HL-60/S4 treated with retinoic acid at 250 ng/mL for 4 days and 3 days (cell line): ENCODE results near the gene MAMLD1.

Experiments
- in situ Hi-C: fragments of 300-500 bp; cut with MboI; formaldehyde crosslinking; loops from 2 replicates; pipeline ENCODE4 v1.7.0; 2022; ENCODE audit warnings: low sequenced_read_pairs

Gene MAMLD1

DNA sequence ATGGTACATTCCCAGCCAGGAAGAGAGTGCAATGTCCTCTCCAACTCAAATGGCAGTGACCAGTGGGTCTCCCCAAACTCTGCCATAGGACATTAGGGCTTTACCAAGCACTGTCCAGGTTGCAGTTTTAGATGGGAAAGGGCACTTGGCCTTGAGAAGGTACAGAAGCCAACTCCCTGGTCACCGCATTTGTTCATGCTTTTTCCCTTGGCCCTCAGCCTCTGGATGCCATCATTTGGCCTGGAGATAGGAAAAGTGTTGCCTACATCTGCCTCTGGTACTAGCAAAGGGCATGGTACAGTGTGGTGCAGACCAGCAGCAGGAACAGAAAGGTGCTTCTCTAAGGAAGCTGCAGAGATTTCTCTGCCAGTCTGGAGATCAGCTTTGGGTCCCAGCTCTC, 93.8 kb downstream of the MAMLD1 start:
- in situ Hi-C loops, result no loop called here

DNA sequence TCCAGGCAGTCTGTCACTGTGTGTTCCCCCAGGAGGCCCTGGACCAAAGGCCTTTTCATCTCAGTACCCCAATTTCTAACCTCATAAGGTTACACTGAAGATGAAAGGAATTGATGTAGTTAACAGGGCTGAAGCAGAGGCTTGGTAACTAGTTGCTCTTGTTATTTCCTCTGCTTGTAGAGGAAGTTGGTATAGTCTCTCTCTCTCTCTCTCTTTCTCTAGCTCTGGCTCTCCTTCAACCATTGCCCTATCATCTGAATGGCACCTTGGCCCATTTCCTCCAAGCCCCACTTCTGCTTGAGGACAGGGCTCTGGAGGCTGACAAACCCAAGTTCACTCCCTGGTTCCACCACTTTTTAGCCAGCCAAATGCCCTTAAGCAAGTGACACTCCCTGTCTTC, 96.1 kb downstream of the MAMLD1 start:
- in situ Hi-C loops, result no loop called here

DNA sequence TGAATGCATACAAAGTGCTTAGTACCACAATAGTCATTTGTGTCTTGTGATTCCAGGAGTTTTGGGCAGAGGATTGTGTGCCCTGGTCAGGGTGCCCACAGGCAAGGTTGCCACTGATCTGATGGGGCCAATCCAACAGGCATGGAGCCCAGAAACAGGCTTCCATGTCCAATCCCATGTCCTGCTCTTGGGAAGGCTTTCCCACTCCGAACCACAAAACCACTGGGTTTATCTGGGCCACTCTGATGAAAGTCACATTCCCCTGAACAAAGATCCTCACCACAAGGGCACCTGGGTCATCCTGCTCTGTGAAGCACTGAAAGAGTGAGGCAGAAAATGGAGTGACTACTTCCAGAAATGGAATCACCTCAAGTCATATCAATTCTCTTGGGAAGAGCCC, 96.9 kb downstream of the MAMLD1 start:
- in situ Hi-C loops, result no loop called here

DNA sequence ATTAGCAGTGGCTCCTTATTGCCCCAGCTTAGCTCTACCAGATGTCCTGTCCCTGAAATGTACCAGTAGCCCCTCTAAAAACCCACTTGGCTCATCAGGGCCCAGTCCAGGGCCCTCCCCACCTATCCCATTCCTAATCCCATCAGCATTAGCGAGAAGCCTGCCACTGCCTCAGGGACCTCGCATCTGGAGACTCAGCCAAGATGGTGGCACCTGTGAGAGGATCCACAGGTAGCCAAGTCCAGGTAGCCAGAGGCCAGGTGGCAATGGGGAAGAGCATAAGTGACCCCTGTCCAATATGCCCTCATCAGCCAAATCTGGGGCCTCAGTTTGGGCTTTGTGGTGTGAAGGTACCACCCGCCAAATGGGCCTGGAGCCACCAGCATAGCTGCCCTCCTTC, 97.7 kb downstream of the MAMLD1 start:
- in situ Hi-C loops, result no loop called here

DNA sequence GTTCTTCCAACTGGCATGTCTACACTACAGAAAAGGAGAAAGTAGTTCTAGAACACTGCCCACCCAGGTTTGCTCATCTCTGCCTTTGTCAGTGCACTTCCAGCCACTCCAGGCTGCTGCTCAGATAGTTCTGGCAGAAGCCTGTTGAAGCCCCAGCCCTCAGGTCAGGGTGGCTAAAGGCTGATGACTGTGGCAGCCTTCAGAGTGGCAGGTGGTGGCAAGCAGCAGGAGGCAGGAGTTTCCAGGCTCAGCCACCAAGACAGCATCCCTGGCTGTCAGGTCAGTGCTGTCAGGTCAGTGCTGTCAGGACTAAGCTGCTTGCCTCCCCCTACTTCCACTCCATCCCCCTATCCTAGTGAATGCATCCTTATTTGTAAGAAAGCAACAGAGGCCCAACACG, 100.4 kb downstream of the MAMLD1 start:
- in situ Hi-C loops, result no loop called here

DNA sequence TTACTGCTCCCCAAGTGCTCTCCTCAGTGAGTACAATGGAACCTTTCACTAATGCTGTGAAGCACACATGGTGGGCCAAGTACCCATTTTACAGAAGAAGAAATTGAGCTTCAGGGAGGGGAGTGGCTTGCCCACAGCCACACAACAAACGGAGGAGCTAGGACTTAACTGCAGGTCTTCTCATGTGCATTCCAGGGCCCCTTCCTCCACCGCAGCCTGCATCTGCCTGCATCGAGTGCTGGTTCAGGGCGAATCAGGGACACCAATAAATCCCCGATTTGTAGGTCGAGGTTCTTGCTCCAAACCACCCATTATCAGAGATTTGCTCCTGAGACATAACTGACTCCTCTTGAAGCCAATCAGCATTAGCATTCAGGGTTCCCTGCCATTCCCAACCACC, 100.9 kb downstream of the MAMLD1 start:
- in situ Hi-C loops, result no loop called here

DNA sequence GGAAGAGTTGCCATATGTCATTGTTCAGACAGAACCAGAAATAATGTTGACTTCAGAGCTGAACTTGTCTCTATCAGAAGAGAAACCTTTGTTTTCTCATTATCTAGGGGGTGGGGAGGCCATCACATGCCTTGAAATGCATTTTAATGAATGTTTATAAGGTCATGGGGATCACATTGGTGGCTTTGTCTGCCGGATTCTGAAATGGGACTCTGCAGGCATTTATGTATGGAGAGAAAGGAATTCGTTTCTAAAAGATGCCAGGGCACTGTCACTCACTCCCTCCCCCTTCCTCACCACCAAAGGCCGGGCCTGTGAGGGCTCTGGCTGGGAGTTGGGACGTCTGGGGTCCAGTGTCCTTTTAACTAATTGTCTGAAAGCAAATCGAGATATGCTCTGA, 102.2 kb downstream of the MAMLD1 start:
- in situ Hi-C loops, result no loop called here

DNA sequence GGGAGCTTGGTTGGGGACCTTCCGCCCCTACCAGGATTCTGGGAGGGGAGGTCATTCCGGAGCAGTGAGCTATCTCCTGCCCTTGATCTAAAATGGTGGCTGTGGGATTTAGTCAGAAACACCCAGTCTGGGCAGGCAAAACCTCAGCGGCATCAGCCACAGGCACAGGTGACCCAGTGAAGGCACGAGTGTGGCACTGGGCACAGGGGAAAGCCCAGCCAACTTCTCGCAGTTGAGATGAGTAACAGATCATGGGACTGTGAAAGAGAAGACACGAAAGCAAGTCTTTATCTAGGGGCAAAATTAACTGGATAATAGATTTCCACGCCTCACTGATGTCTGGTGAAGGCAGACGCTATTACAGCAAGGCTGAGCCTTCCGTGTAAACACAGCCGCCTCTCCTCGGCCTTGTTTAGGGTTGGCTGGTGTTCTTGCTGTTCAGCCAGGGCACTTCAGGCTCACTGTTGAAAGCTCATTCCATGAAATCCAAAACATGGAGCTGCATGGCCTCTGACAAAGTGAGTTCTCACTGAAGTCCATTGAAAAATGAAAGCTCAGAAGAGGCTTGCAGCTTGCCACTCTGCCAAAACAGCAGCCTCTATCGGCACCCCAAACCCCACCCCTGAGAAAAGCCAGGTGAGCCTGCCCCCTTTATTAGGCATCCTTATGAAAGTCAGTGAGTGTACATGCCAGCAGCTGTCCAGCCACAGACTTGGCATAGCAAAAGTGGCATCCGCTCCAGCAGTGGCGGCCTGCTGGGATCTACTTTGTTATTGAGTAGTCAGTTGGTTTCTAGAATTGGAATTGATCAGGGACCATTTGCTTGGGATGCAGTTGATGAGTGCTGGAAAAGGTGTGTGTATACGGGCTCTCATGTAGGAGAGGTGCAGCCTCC, 103.0 kb downstream of the MAMLD1 start:
- in situ Hi-C loops, result no loop called here

DNA sequence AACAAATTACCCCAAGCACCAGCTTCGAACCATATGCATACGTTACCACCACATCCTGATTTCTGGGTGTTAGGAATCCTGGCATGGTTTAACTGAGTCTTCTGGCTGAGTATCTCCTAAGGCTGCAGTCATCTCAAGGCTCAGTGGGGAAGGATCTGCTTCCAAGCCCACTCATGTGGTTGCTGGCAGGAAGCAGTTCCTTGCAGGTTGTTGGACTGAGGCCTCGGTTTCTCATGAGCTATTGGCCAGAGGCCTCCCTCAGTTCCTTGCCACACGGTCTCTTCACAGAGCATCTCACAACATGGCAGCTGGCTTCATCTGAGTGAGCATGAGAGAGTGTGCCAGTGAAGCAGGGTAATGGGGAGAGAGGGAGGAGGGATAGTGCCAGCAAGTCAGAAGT, 109.2 kb downstream of the MAMLD1 start:
- in situ Hi-C loops, result no loop called here

DNA sequence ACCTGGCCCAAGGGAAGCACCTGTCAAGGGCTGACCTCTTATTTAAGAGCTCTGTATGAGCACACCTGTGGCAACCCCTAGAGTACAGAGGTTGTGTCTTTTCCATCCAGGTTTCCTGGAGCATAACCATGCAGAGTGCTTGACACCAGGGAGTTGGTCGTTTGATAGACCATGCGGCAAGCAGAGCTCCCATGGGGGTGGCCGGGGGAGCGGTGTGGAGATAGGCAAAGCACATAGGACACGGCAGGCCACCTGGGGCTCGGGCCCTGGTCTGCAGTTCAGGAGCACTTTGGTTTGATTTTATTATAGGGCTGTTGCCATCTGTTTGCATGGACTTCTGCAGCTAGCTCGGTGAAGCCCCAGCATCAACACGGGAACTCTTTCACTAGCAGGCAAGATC, 110.3 kb downstream of the MAMLD1 start:
- in situ Hi-C loops, result no loop called here

DNA sequence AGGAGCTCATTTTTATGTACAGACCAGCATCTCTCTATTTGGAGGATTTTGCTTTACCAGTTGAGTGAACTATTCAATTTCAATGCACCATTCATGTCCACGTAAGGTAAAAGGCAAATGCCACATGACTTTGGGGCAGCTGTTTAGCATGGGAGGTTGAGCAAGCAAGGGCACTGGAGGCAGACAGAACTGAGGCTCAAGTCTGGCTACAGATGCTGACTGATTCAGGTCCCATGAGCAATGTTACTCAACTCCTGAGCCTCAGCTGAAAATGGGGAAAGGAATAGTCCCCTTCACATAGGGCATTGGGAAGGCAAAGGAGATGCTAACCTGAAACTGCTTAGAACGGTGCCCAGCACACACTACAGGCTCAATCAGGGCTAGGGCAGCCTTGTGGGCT, 112.3 kb downstream of the MAMLD1 start:
- in situ Hi-C loops, result no loop called here

DNA sequence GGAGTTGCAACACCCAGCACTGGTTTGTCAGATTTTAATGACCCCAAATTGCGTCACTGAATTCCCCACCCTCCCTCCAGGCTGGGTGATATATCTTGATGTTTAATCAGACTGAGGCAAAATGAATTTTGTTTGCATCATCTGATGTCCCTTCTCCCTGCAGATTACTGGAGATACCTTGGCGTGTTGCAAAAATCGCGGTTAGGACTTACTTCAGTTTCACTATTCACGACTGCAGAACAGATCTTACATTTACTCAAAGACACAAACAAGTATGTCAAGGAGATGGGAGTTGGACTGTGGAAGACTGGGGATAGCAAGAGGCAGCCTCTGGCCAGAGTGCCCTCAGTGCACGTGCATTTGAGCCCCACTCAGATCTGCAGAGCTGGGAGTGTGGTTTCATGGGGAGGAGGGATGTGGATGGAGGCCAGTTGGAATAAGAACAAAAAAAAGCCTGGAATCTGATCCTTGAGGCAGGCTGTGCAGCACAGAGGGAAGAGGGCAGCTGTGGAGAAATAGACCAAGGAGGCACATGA, 113.1 kb downstream of the MAMLD1 start:
- in situ Hi-C loops, result no loop called here

DNA sequence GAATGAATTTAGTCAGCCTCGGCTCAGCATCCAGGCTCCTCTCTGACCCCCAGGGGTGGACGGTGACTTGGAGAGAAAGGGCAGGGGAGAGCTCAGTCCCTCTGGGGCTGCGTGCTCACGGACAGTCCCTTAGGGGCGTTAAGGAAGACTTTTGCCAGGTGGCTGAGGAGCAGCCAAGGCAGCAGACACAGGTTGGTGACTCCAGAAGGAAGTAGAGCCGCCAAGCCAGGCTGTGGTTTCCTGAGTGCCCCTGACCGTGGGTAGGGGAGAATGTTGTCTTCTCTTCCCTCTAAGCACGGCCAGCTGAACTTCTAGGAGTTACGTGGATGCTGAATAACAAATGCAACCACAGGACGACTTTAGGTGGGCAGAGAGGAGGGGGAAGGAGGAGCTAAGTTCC, 114.3 kb downstream of the MAMLD1 start:
- in situ Hi-C loops, result no loop called here

DNA sequence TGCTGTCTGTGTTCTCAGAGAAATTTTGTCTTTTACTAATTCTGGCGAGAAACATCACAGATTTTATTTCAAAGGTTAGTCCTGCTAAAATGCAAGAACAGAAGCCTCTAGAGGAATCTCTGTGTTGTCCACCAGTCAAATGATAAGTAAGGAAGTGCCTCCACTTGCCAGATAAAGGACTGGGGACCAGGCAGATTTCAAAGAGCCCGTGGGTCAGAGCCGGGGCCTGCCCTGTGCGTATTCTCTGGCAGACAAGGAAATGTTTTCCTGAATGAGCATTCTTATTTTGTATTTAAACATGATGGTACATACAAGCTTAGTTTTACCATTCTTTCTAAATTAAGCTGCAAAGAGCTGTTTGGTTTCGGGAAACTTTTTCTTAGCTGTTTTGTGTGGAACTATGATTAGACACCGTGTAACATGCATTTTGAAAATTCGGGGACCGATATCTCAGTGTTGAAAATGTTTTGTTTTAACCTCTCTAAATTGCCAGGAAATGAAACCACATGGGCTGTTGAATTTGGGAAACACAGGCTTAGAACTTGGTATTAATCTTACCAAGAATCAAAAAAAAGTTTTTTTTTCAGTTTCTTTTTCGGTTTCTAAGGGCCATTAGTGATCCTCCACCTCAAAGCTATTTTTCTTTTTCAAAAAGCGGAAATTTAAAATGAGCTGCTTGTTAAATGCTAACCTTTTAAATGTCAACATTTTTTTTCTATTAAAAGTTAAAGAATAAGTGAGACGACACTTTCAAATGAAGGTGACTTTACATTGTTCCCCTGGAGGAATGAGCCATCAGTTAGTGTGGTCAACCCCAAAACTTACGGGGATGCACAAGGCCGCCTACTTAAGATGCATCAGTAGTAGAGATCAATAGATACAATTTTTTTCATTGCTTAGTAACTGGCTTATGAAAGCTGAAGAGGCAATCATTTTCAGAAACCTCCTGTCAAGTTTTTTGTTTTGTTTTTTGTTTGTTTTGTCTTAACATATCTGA, 115.7 kb downstream of the MAMLD1 start:
- in situ Hi-C loops, result no loop called here

DNA sequence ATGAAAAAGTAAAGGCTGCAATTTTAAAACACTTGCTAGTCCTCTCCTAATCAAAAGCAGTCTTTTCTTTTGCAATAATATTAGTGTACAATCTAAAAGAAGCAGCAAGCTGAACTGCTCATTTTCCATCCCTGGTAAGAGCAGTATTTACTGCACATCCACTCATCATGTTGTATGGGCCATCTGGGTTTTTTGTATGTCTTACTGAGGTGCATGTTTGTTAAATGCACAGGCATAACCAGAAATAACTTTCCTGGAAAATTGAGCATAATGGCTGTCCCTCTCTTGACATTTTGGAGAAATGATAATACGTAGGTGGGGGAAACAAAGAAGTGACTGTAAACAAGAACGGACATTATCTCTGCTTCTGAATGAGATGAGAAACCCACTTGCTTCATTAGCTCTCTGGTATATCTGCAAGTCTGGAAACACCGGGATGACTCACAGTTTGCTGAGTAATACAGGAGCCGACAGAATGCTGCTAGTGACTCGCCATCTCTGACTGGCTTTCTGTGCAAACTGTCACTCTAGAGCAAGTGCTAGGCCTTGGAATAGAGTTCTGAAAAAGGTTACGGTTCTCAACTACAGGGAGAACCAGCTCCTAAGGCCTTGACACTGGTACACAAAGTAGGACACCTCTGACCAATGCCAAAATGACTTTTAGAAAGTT, 119.6 kb downstream of the MAMLD1 start:
- in situ Hi-C loops, result no loop called here

DNA sequence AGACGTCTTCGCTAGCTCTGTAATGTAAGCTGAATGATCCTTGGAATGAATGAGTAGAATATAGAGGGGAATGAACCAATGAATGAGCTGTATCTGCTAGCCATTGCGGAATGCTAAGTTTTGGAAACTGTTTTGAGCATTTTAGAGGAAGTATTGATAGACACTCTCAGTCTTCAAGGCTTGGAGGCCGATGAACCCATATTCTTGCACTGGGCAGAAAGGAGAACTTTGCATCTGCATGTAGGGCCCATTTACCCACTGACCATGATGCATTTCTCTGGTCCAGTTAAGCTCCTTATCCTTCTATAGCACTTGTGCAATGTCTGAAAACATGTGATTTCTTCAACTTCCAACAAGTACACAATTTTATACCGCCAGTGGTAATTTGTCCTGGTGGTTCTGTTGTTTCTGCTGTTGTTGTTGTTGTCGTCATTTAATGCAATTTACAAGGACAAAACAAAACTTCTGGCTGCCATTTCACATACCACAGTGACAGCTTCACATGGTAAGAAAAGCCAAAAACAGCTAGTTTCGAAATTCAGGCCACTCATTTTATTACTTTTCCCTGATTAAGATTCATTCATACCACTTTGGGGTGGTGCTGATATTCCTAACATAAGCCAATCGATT, 120.4 kb downstream of the MAMLD1 start:
- in situ Hi-C loops, result no loop called here

DNA sequence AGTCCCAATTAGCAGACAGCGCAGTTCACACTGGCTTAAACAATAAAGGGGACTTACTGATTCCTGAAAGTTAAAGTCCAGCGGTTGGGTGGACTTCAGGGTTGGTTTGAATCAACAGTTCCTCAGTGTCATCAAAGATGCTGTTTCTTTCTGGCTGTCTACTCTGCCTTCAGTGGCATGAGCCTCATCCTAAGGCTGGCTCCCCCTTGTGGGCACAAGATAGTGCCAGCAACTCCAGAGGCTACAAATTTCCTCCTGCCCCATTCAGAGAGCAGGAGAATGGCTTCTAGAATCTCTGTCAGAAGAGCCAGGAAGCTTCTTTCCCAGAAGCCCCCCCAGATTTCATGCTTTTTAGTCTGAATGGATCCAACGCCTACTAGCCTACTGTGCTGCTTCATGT, 122.9 kb downstream of the MAMLD1 start:
- in situ Hi-C loops, result no loop called here

DNA sequence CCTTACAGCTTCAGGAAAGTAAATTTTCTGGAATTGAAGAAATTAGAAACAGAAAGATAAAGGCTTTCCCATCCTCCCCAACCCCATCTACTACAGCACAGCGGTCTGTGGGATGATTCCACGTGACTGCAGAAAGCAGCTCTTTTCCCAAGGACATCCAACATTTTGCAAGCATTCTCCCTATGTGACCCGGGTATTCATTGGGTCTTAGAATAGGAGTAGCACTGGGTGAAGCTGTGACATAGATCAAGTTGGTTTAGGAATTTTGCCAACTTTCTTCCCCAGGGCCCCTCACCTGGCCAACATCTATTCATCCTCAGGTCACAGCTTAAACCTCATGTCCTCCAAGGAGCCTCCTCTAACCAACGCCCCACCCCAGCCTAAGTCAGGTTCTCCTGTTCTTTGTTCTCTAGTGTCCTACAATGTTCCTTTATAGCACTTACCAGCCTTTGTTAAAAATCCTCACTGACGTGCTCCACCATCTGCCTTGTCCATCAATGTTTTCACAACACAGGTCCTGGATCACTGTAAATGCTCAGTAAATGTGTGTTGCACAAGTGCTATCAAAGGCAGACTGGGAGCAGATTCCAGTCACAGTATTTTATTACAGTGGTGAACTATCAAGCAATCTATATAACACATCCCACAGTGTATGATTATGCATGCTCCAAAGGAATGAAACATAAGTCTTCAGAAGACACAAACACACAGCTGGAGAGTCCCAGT, 124.4 kb downstream of the MAMLD1 start:
- in situ Hi-C loops, result no loop called here

DNA sequence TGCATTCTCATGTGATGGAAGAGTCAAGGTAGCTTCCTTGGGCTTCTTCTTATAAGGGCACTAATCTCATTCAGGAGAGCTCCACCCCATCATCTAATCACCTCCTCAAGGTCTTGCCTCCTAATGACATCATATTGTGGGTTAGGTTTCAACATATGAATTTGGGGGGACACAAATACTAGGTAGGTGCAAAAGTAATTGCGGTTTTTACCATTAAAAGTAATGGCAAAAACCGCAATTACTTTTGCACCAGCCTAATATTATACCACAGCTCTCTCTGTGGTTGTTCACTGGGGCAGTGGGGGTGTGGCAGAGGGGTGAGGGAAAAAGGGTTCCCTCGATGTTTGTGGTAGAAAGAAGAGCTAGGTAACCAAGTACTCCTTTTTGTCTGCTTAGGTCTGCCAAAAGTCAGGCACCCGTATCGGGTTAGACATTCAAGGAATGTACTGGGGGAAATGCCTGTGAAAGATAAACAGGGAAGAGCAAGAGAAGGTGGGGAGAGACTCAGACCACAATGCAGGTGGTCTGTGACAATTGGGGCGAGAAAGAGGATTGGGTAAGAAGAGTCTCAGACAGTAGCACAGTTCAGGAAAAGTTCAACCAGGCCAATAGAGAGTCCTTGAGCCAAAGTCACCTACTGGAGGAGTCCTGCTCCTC, 126.4 kb downstream of the MAMLD1 start:
- in situ Hi-C loops, result no loop called here
